HEK293 (cell line): ENCODE measurements around the gene CACNB2.

Experiments used
- CTCF ChIA-PET: fragments of 350-600 bp; formaldehyde crosslinking; extraction: SDS; loops from one replicate; lab custom pipeline; 2021; ENCODE audit warnings: antibody characterized with exemption; lab: Yijun Ruan, JAX
- POLR2A ChIA-PET: fragments of 300-600 bp; formaldehyde crosslinking; extraction: SDS; loops from one replicate; lab custom pipeline; 2020; ENCODE audit warnings: antibody characterized with exemption, inconsistent platforms; lab: Yijun Ruan, JAX
- H3K27ac ChIP-seq: fragments of 200-500 bp; sonication (Bioruptor generic); 2 replicates; pipeline ENCODE4 v1.5.1; 2014; ENCODE audit warnings: low read depth, low read length, control low read depth, inconsistent platforms; ENCODE audit errors: extremely low read depth
- H3K36me3 ChIP-seq, 2 experiments: fragments of 200-500 bp in 1 of 2; sonication (Bioruptor generic) in 1 of 2; 1 replicate in 1 of 2; 2 replicates in 1 of 2; pipeline ENCODE4 v1.5.1; 2014 to 2017; ENCODE audit warnings: inconsistent platforms in 2 of 2, low read length in 2 of 2; ENCODE audit not compliant: control insufficient read depth in 2 of 2, insufficient read depth in 1 of 2
- H3K4me1 ChIP-seq: fragments of 200-500 bp; sonication (Bioruptor generic); 2 replicates; pipeline ENCODE4 v1.5.1; 2014; ENCODE audit warnings: mild to moderate bottlenecking, low read length, inconsistent platforms; ENCODE audit not compliant: control insufficient read depth, insufficient read depth
- H3K4me3 ChIP-seq: 2 replicates; pipeline ENCODE4 v1.5.1; 2011; ENCODE audit warnings: low read depth, mild to moderate bottlenecking, control low read depth, low read length, moderate library complexity
- H3K9me3 ChIP-seq: fragments of 200-500 bp; sonication (Bioruptor generic); 2 replicates; pipeline ENCODE4 v1.5.1; 2014; ENCODE audit warnings: low read depth, low read length, inconsistent platforms; ENCODE audit not compliant: control insufficient read depth, insufficient read depth
- AEBP2 ChIP-seq: fragments of 450-650 bp; formaldehyde crosslinking; IDR thresholded peaks from 2 replicates; pipeline ENCODE4 v1.5.1; 2016; ENCODE audit warnings: missing biosample characterization, missing genetic modification characterization, borderline replicate concordance
- ATF2 ChIP-seq: fragments of 450-650 bp; formaldehyde crosslinking; IDR thresholded peaks from 2 replicates; pipeline ENCODE4 v1.5.1; 2016; ENCODE audit warnings: missing biosample characterization, missing genetic modification characterization, low read depth
- EGR2 ChIP-seq: fragments of 450-650 bp; formaldehyde crosslinking; IDR thresholded peaks from 2 replicates; pipeline ENCODE4 v1.5.1; 2016; ENCODE audit warnings: low read depth, missing biosample characterization, missing genetic modification characterization
- GLI2 ChIP-seq: fragments of 450-650 bp; formaldehyde crosslinking; IDR thresholded peaks from 2 replicates; pipeline ENCODE4; 2017; ENCODE audit warnings: missing biosample characterization, missing genetic modification characterization, low read depth, borderline replicate concordance
- KLF7 ChIP-seq: fragments of 450-650 bp; formaldehyde crosslinking; IDR thresholded peaks from 2 replicates; pipeline ENCODE4 v1.5.1; 2016; ENCODE audit warnings: missing biosample characterization, missing genetic modification characterization, borderline replicate concordance
- MEIS1 ChIP-seq: sonication (generic); formaldehyde crosslinking; IDR thresholded peaks from 2 replicates; pipeline ENCODE4 v1.8.1; 2022; ENCODE audit warnings: missing genetic modification reagents, mild to moderate bottlenecking, borderline replicate concordance
- PRDM10 ChIP-seq: fragments of 450-650 bp; formaldehyde crosslinking; IDR thresholded peaks from 2 replicates; pipeline ENCODE4 v1.5.1; 2016; ENCODE audit warnings: missing biosample characterization, missing genetic modification characterization
- SP2 ChIP-seq: fragments of 450-650 bp; formaldehyde crosslinking; IDR thresholded peaks from 2 replicates; pipeline ENCODE4 v1.5.1; 2016; ENCODE audit warnings: missing biosample characterization, missing genetic modification characterization
- SP3 ChIP-seq: fragments of 450-650 bp; formaldehyde crosslinking; IDR thresholded peaks from 2 replicates; pipeline ENCODE4 v1.5.1; 2016; ENCODE audit warnings: missing biosample characterization, missing genetic modification characterization
- ZBTB11 ChIP-seq: fragments of 450-650 bp; formaldehyde crosslinking; conservative IDR thresholded peaks from 2 replicates; pipeline ENCODE4 v1.5.1; 2016; ENCODE audit warnings: low read depth, missing biosample characterization, missing genetic modification characterization
- ZBTB44 ChIP-seq: fragments of 450-650 bp; IDR thresholded peaks from 2 replicates; pipeline ENCODE4 v1.5.1; 2018; ENCODE audit warnings: missing biosample characterization, mild to moderate bottlenecking, missing genetic modification characterization
- ZNF114 ChIP-seq: fragments of 450-650 bp; formaldehyde crosslinking; IDR thresholded peaks from 2 replicates; pipeline ENCODE4 v1.5.0; 2017; ENCODE audit warnings: missing biosample characterization, missing genetic modification characterization
- ZNF211 ChIP-seq: fragments of 450-650 bp; formaldehyde crosslinking; IDR thresholded peaks from 2 replicates; pipeline ENCODE4 v1.5.1; 2016; ENCODE audit warnings: low read depth, missing biosample characterization, missing genetic modification characterization
- ZNF302 ChIP-seq: fragments of 450-650 bp; formaldehyde crosslinking; IDR thresholded peaks from 2 replicates; pipeline ENCODE4 v1.5.1; 2016; ENCODE audit warnings: missing biosample characterization, missing genetic modification characterization, low read depth
- ZNF398 ChIP-seq: fragments of 450-650 bp; formaldehyde crosslinking; IDR thresholded peaks from 2 replicates; pipeline ENCODE4 v1.5.1; 2017; ENCODE audit warnings: missing biosample characterization, missing genetic modification characterization
- ZNF433 ChIP-seq: fragments of 450-650 bp; formaldehyde crosslinking; IDR thresholded peaks from 2 replicates; pipeline ENCODE4 v1.5.1; 2016; ENCODE audit warnings: missing biosample characterization, missing genetic modification characterization, low read depth
- ZNF529 ChIP-seq: fragments of 450-650 bp; formaldehyde crosslinking; IDR thresholded peaks from 2 replicates; pipeline ENCODE4 v1.5.1; 2017; ENCODE audit warnings: missing genetic modification characterization, missing biosample characterization; ENCODE audit not compliant: insufficient replicate concordance
- ZNF747 ChIP-seq: fragments of 450-650 bp; formaldehyde crosslinking; IDR thresholded peaks from 2 replicates; pipeline ENCODE4 v1.5.1; 2016; ENCODE audit warnings: missing biosample characterization, missing genetic modification characterization
- ZNF768 ChIP-seq: fragments of 450-650 bp; formaldehyde crosslinking; IDR thresholded peaks from 2 replicates; pipeline ENCODE4 v1.5.1; 2018; ENCODE audit warnings: missing biosample characterization, mild to moderate bottlenecking, missing genetic modification characterization

Gene CACNB2

GRCh38 chr10:18514537-18514936 is 374.3 kb downstream of the CACNB2 start:
- H3K27ac ChIP-seq: no peak overlapping the region
- POLR2A ChIA-PET: no interaction called here
- no peaks in the 10 kb centered on the region for H3K9me3 ChIP-seq
- H3K4me3 ChIP-seq: no peak overlapping the region
- CTCF ChIA-PET: interaction anchor here (0.7 kb wide), 1 partner anchor 191 kb away, joined by 3 read pairs; no protein-coding TSS in a partner anchor
- TF ChIP-seq EGR2 (no peak), ZNF114 (tag by site-specific recombination) (no peak), KLF7 (tag by site-specific recombination) (no peak), AEBP2 (tag by site-specific recombination) (no peak), SP2 (tag by site-specific recombination) (no peak), ZNF747 (tag by site-specific recombination) (no peak), ZNF211 (tag by site-specific recombination) (no peak)
- H3K36me3 ChIP-seq: no peaks in the 10 kb centered on the region
- H3K4me1 ChIP-seq: no peaks in the 10 kb centered on the region

GRCh38 chr10:18516851-18517250 is 376.6 kb downstream of the CACNB2 start:
- CTCF ChIA-PET: interaction anchor here (0.6 kb wide), 1 partner anchor 20 kb away, joined by 3 read pairs; no protein-coding TSS in a partner anchor
- POLR2A ChIA-PET: no interaction called here
- Histone ChIP-seq H3K4me1 (no peaks in the 10 kb centered on the region), H3K27ac (no peak overlapping the region), H3K9me3 (no peaks in the 10 kb centered on the region), H3K36me3 (peaks cover 0 to 11% of the 10 kb centered on the region in 2 experiments; a peak in 1 of 3 replicates)
- TF ChIP-seq ZNF302 (tag by site-specific recombination) (no peak), ZNF529 (no peak), MEIS1 (no peak), SP3 (tag by site-specific recombination) (no peak), GLI2 (no peak), ZNF398 (tag by site-specific recombination) (no peak), ZNF768 (no peak), ZNF433 (no peak), PRDM10 (no peak), ZBTB44 (no peak), ZBTB11 (no peak), ATF2 (tag by site-specific recombination) (no peak)
- TF ChIP-seq, all 188 proteins: peak for 0
- no peak overlapping the region for H3K4me3 ChIP-seq
